ENCODE results near the gene LRRC15. TPM values are rescaled to one million over a fixed set of nuclear protein-coding genes. Genes with fewer than 3 reads are reported as not detected.

LRRC15 gene
- total RNA-seq, 1 donor from 2014 or later: 0.52 TPM

DNA sequence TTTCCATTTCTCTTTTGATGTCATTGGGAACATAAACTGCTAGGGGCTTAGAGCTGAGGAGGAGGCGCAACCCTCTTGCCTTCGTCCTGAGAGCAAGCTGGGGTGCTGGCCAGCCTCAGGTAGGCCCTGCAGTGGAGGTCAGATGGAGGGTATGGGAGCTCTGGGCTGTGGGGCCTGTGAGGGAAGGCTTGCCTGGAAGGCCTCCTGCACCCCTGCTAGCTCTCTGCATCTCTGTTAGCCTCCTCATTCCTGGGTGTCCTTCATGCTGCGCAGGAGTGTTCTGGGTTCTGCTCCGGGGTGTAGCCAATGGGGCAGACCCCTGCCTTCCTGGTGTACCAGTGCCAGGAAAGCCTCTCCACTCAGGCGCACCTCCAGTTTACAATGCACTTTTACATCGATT, 17.7 kb upstream of the LRRC15 start:
- H3K27me3 ChIP-seq (ENCODE audit: control insufficient read depth in 3 of 3, insufficient read depth in 3 of 3, low read length in 3 of 3): peaks cover 0 to 7% (median 5%) of the 10 kb centered on the region in 3 donors
- no peaks in the 10 kb centered on the region for H3K36me3 ChIP-seq (ENCODE audit: control insufficient read depth in 3 of 3, insufficient read depth in 3 of 3, low read length in 3 of 3)
- no peak overlapping the region for H3K9ac ChIP-seq (ENCODE audit: low read depth in 1 of 3, low read length in 3 of 3)
- H3K9me3 ChIP-seq (ENCODE audit: control insufficient read depth in 3 of 3, low read length in 3 of 3): peaks cover 0 to 3% (median 0%) of the 10 kb centered on the region in 3 donors
- no peak overlapping the region for H3K4me3 ChIP-seq (ENCODE audit: low read length in 3 of 3)
- H3K4me1 ChIP-seq (ENCODE audit: control insufficient read depth in 3 of 3, insufficient read depth in 3 of 3, low read length in 3 of 3): no peaks in the 10 kb centered on the region
- no peak overlapping the region for H3K27ac ChIP-seq (ENCODE audit: low read depth, low read length)

- Histone ChIP-seq H3K9me3 (ENCODE audit: control insufficient read depth in 3 of 3, low read length in 3 of 3) (peaks cover 0 to 3% (median 0%) of the 10 kb centered on the region in 3 donors), H3K9ac (ENCODE audit: low read depth in 1 of 3, low read length in 3 of 3) (no peak overlapping the region), H3K36me3 (ENCODE audit: control insufficient read depth in 3 of 3, insufficient read depth in 3 of 3, low read length in 3 of 3) (no peaks in the 10 kb centered on the region), H3K27me3 (ENCODE audit: control insufficient read depth in 3 of 3, insufficient read depth in 3 of 3, low read length in 3 of 3) (peaks cover 0 to 8% (median 5%) of the 10 kb centered on the region in 3 donors), H3K4me1 (ENCODE audit: control insufficient read depth in 3 of 3, insufficient read depth in 3 of 3, low read length in 3 of 3) (no peaks in the 10 kb centered on the region), H3K27ac (ENCODE audit: low read depth, low read length) (no peak overlapping the region), H3K4me3 (ENCODE audit: low read length in 3 of 3) (no peak overlapping the region)
Measured at GRCh38 chr3:194386648-194387047, 17.1 kb upstream of the LRRC15 start.

DNA sequence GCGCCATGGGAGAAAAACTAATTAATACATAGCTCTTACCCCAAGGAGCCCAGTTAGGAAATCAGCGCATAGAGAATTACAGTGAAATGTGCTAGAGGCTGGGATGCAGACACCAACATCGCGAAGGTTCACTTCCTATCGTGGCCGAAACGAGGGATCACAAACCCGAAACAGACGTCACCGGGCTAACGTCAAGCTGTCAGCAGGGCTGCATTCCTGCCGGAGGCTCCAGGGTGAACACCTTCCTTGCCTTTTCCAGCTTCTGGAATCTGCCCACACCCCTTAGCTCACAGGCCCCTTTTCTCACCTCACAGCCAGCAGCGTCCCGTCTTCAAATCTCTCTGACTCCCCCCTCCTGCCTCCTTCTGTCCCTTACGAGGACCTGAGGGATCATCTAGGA, 16.5 kb upstream of the LRRC15 start:
- Histone ChIP-seq H3K9ac (ENCODE audit: low read depth in 1 of 3, low read length in 3 of 3) (no peak overlapping the region), H3K4me3 (ENCODE audit: low read length in 3 of 3) (no peak overlapping the region), H3K27ac (ENCODE audit: low read depth, low read length) (no peak overlapping the region), H3K4me1 (ENCODE audit: control insufficient read depth in 3 of 3, insufficient read depth in 3 of 3, low read length in 3 of 3) (no peaks in the 10 kb centered on the region), H3K27me3 (ENCODE audit: control insufficient read depth in 3 of 3, insufficient read depth in 3 of 3, low read length in 3 of 3) (peaks cover 0 to 12% (median 10%) of the 10 kb centered on the region in 3 donors), H3K36me3 (ENCODE audit: control insufficient read depth in 3 of 3, insufficient read depth in 3 of 3, low read length in 3 of 3) (no peaks in the 10 kb centered on the region), H3K9me3 (ENCODE audit: control insufficient read depth in 3 of 3, low read length in 3 of 3) (peaks cover 0 to 3% (median 0%) of the 10 kb centered on the region in 3 donors)

DNA sequence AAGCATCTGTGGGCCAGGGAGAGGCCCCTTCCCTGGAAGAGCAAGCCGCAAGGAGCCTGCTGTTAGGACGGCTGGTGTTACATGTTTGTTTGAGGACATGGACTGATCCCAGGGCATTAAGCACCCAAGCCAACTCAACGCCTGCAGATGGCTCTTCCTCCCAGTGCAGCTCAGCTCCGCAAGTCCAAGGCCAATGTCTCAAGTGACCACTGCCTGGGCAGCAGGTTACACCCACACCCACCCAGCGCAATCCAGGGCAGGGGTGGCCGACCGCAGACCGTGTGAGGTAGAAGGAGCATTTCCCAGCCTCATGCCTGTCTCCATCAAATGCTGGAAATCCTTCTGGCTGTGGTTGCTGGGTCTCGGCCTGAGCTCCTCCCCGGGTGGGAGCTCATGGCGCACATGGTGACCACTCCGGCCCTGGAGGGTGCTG, 15.0 kb upstream of the LRRC15 start:
- Histone ChIP-seq H3K9me3 (ENCODE audit: control insufficient read depth in 3 of 3, low read length in 3 of 3) (no peaks in the 10 kb centered on the region), H3K4me3 (ENCODE audit: low read length in 3 of 3) (no peak overlapping the region), H3K27ac (ENCODE audit: low read depth, low read length) (no peak overlapping the region), H3K36me3 (ENCODE audit: control insufficient read depth in 3 of 3, insufficient read depth in 3 of 3, low read length in 3 of 3) (no peaks in the 10 kb centered on the region), H3K27me3 (ENCODE audit: control insufficient read depth in 3 of 3, insufficient read depth in 3 of 3, low read length in 3 of 3) (peaks cover 4 to 23% (median 20%) of the 10 kb centered on the region in 3 donors), H3K9ac (ENCODE audit: low read depth in 1 of 3, low read length in 3 of 3) (no peak overlapping the region), H3K4me1 (ENCODE audit: control insufficient read depth in 3 of 3, insufficient read depth in 3 of 3, low read length in 3 of 3) (no peaks in the 10 kb centered on the region)

- Histone ChIP-seq H3K4me1 (ENCODE audit: control insufficient read depth in 3 of 3, insufficient read depth in 3 of 3, low read length in 3 of 3) (no peaks in the 10 kb centered on the region), H3K27me3 (ENCODE audit: control insufficient read depth in 3 of 3, insufficient read depth in 3 of 3, low read length in 3 of 3) (peaks cover 7 to 23% (median 23%) of the 10 kb centered on the region in 3 donors), H3K36me3 (ENCODE audit: control insufficient read depth in 3 of 3, insufficient read depth in 3 of 3, low read length in 3 of 3) (no peaks in the 10 kb centered on the region), H3K27ac (ENCODE audit: low read depth, low read length) (no peak overlapping the region), H3K9ac (ENCODE audit: low read depth in 1 of 3, low read length in 3 of 3) (no peak overlapping the region), H3K9me3 (ENCODE audit: control insufficient read depth in 3 of 3, low read length in 3 of 3) (no peaks in the 10 kb centered on the region), H3K4me3 (ENCODE audit: low read length in 3 of 3) (no peak overlapping the region)
Measured at GRCh38 chr3:194384156-194384555, 14.6 kb upstream of the LRRC15 start.

GRCh38 chr3:194383276-194383940, 13.9 kb upstream of the LRRC15 start:
- no peaks in the 10 kb centered on the region for H3K4me1 ChIP-seq (ENCODE audit: control insufficient read depth in 3 of 3, insufficient read depth in 3 of 3, low read length in 3 of 3)
- no peaks in the 10 kb centered on the region for H3K36me3 ChIP-seq (ENCODE audit: control insufficient read depth in 3 of 3, insufficient read depth in 3 of 3, low read length in 3 of 3)
- H3K27ac ChIP-seq (ENCODE audit: low read depth, low read length): no peak overlapping the region
- no peak overlapping the region for H3K9ac ChIP-seq (ENCODE audit: low read depth in 1 of 3, low read length in 3 of 3)
- no peak overlapping the region for H3K4me3 ChIP-seq (ENCODE audit: low read length in 3 of 3)
- peaks cover 7 to 28% (median 28%) of the 10 kb centered on the region in 3 donors for H3K27me3 ChIP-seq (ENCODE audit: control insufficient read depth in 3 of 3, insufficient read depth in 3 of 3, low read length in 3 of 3)
- no peaks in the 10 kb centered on the region for H3K9me3 ChIP-seq (ENCODE audit: control insufficient read depth in 3 of 3, low read length in 3 of 3)

GRCh38 chr3:194382892-194383223, 13.3 kb upstream of the LRRC15 start:
- Histone ChIP-seq H3K36me3 (ENCODE audit: control insufficient read depth in 3 of 3, insufficient read depth in 3 of 3, low read length in 3 of 3) (no peaks in the 10 kb centered on the region), H3K27ac (ENCODE audit: low read depth, low read length) (no peak overlapping the region), H3K4me1 (ENCODE audit: control insufficient read depth in 3 of 3, insufficient read depth in 3 of 3, low read length in 3 of 3) (no peaks in the 10 kb centered on the region), H3K27me3 (ENCODE audit: control insufficient read depth in 3 of 3, insufficient read depth in 3 of 3, low read length in 3 of 3) (peaks cover 9 to 30% (median 29%) of the 10 kb centered on the region in 3 donors), H3K9me3 (ENCODE audit: control insufficient read depth in 3 of 3, low read length in 3 of 3) (no peaks in the 10 kb centered on the region), H3K4me3 (ENCODE audit: low read length in 3 of 3) (no peak overlapping the region), H3K9ac (ENCODE audit: low read depth in 1 of 3, low read length in 3 of 3) (no peak overlapping the region)

DNA sequence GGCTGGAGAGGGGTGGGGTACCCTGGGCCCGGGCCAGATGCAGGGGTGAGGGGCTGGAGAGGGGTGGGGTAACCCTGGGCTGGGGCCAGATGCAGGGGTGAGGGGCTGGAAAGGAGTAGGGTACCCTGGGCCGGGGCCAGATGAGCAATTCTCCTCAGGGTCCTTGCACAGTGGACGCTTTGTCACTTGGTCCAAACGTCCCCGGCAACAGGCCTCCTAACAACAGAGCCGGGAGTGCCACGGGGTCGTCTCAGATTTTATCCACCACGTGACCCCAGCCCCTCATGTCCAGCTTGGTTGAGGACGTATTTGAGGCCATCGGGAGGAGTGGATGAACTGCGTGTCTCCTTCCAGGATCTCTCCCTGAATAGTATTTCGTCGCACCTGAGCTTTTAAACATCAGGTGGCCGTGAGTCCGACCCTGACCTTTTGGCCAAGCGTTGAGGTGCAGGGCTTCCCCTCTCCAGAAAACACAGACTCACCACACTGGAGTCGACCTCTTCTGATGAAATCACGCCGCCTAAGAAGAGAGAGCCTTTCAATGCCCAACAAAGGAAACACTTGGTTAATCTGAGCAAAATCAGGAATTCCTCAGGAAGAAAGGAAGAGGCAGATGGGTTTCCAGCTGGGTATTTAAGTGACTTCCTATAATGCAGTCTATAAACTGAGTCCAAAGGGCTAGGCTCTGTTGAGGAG, 12.8 kb upstream of the LRRC15 start:
- Histone ChIP-seq H3K4me3 (ENCODE audit: low read length in 3 of 3) (no peak overlapping the region), H3K27me3 (ENCODE audit: control insufficient read depth in 3 of 3, insufficient read depth in 3 of 3, low read length in 3 of 3) (peaks cover 9 to 30% (median 29%) of the 10 kb centered on the region in 3 donors), H3K36me3 (ENCODE audit: control insufficient read depth in 3 of 3, insufficient read depth in 3 of 3, low read length in 3 of 3) (no peaks in the 10 kb centered on the region)

DNA sequence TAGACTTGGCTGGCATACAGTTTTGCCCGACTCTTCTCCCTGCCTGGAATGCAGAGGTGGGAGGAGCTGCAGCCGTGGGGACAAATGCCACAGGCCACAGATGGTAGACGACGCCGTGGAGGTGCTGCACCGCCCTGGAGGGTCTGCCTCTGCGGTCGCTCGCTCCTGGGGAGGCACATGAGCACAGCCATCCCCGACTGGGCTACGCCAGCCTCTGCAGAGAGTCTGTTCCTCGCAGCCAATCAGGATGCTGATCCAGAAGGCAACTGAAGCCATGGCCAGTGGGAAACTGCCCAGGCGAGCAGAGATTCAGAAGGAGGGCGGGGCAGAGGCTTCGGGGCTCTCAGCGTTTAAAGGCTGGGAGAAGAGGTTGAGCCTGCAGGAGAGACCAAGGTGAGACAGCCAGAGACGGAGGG, 11.9 kb upstream of the LRRC15 start:
- peaks cover 10 to 30% (median 29%) of the 10 kb centered on the region in 3 donors for H3K27me3 ChIP-seq (ENCODE audit: control insufficient read depth in 3 of 3, insufficient read depth in 3 of 3, low read length in 3 of 3)
- no peaks in the 10 kb centered on the region for H3K4me1 ChIP-seq (ENCODE audit: control insufficient read depth in 3 of 3, insufficient read depth in 3 of 3, low read length in 3 of 3)
- H3K9ac ChIP-seq (ENCODE audit: low read depth in 1 of 3, low read length in 3 of 3): no peak overlapping the region
- no peak overlapping the region for H3K27ac ChIP-seq (ENCODE audit: low read depth, low read length)
- H3K9me3 ChIP-seq (ENCODE audit: control insufficient read depth in 3 of 3, low read length in 3 of 3): no peaks in the 10 kb centered on the region
- no peaks in the 10 kb centered on the region for H3K36me3 ChIP-seq (ENCODE audit: control insufficient read depth in 3 of 3, insufficient read depth in 3 of 3, low read length in 3 of 3)
- no peak overlapping the region for H3K4me3 ChIP-seq (ENCODE audit: low read length in 3 of 3)

More for the DNA sequence above, 12.8 kb upstream of the LRRC15 start:
- H3K9ac ChIP-seq (ENCODE audit: low read depth in 1 of 3, low read length in 3 of 3): no peak overlapping the region
- no peak overlapping the region for H3K27ac ChIP-seq (ENCODE audit: low read depth, low read length)
- H3K9me3 ChIP-seq (ENCODE audit: control insufficient read depth in 3 of 3, low read length in 3 of 3): no peaks in the 10 kb centered on the region
- H3K4me1 ChIP-seq (ENCODE audit: control insufficient read depth in 3 of 3, insufficient read depth in 3 of 3, low read length in 3 of 3): no peaks in the 10 kb centered on the region

GRCh38 chr3:194380326-194380725, 10.8 kb upstream of the LRRC15 start:
- Histone ChIP-seq H3K27ac (ENCODE audit: low read depth, low read length) (no peak overlapping the region), H3K27me3 (ENCODE audit: control insufficient read depth in 3 of 3, insufficient read depth in 3 of 3, low read length in 3 of 3) (peaks cover 16 to 37% (median 36%) of the 10 kb centered on the region in 3 donors)

More at GRCh38 chr3:194380326-194380725, 10.8 kb upstream of the LRRC15 start:
- Histone ChIP-seq H3K4me1 (ENCODE audit: control insufficient read depth in 3 of 3, insufficient read depth in 3 of 3, low read length in 3 of 3) (no peaks in the 10 kb centered on the region), H3K4me3 (ENCODE audit: low read length in 3 of 3) (no peak overlapping the region), H3K9me3 (ENCODE audit: control insufficient read depth in 3 of 3, low read length in 3 of 3) (no peaks in the 10 kb centered on the region), H3K9ac (ENCODE audit: low read depth in 1 of 3, low read length in 3 of 3) (no peak overlapping the region), H3K36me3 (ENCODE audit: control insufficient read depth in 3 of 3, insufficient read depth in 3 of 3, low read length in 3 of 3) (no peaks in the 10 kb centered on the region)
